Tongue (tissue), 2 donors: ENCODE data around the gene EDEM1. TPM values are rescaled to one million over a fixed set of nuclear protein-coding genes. Genes with fewer than 3 reads are reported as not detected.
"Not testable (repeated sequence)": the region's sequence is repeated elsewhere in the genome, so short reads cannot be mapped to it uniquely, and the experiment has no call there.

Experiments
- DNase-seq: peaks from one replicate; pipeline ENCODE4 v3.0.0-alpha.2; 2015
- total RNA-seq: library from RNA; depleted of rRNA; stranded (reverse); fragments of >200 nt; gene quantifications from one replicate; pipeline ENCODE4 v1.2.3, GENCODE V29; 2014

Gene EDEM1
- total RNA-seq, 1 donor from 2014 or later = 10.3 TPM

DNA sequence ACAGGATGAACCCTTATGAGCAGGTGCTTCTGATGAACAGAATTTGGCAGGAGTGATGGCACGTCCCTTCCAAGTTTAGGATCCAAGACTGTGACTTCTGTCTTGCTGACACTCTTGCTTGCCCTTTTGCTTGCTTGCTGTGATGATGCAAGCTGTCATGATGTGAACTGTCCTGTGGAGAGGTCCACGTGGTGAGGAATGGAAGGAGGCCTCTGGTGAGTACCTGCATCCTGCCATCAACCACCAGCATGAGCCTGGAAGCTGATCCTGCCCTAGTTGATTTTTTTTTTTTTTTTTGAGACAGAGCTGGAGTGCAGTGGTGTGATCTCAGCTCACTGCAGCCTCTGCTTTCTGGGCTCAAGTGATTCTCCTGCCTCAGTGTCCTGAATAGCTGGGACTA, 45.5 kb downstream of the EDEM1 start:
- DNase-seq = no peak

DNA sequence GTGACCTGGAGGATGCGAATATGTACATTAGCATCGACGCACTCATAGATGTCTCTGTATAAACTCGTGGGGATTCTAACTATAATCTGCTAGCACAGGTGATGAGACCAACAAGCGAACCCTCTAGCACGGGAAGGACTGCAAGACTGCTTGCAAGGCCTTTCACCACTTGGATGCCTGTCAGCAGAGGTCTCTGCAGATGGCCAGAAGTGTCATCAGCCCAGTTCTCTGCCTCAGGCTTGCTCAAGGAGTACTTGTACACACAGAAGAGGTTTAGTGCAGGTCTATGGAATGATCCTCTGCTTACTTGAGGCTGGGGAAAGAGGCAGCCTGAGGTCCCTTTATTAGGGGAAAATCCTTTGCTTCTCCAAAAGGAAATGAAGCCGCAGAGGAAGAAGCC, 48.1 kb downstream of the EDEM1 start:
- no peak for DNase-seq

DNA sequence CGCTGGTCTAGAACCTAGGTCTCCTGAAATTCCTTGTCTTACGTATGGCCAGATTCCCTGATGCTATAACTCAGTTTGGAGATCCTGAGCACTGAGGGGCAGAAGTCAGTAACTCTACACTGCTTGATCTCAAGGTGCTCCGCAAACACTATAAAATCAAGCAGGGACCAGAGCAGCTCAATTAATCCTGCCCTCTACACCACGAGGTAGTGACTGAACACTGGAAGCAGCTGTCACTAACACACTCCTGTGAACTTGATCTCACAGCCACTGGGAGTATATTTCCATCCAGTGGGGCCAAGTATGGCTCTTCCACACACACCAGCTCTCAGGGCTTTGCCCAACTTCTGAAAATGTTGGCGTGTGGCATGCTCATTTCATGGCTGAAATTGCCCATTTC, 51.0 kb downstream of the EDEM1 start:
- DNase-seq = no peak

DNA sequence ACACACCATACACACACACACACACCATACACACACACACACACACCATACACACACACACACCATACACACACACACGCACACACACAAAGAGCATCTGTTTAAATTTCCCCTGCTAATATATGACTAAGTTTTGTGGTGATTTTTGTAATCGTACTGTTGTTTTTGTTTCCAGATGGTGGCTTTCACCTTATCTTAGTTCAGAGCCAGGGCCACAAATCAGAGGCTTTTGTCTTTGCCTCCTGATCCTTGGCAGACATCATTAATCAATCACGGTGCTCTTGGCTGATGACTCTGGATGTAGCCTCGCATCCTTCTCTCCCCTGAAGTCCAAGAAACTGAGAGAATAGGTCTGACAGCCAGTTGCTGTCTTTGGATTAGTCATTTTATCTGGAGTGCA, 52.1 kb downstream of the EDEM1 start:
- DNase-seq = no peak

DNA sequence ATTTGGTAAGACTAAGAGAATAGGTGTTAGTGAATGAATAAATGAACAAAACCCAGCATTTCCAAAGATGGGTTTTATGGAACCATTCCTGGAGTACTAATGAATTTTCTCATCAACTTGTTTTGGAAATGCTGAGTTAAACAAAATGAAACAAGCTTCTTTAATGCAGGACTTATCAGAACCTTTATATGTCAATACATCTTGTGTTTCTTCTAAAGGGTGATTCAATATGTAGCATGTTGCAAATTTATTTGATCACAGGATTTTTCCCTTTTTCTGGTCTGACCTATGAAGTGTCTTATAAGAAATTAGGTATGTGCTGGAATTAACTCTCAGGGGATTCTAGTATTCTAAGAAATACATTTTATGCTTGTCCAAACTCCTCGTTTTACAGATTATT, 53.2 kb downstream of the EDEM1 start:
- no peak for DNase-seq

DNA sequence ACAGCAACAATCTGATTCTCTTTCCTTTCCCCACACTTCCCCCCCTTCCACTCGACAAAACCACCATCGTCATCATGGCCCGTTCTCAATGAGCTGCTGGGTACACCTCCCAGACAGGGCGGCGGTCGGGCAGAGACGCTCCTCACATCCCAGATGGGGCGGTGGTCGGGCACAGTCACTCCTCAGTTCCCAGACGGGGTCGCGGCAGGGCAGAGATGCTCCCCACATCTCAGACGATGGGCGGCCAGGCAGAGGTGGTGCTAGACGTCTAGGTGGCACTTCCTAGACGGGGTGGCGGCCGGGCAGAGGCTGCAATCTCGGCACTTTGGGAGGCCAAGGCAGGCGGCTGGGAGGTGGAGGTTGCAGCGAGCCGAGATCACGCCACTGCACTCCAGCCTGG, 55.3 kb downstream of the EDEM1 start:
- DNase-seq = not testable (repeated sequence)

DNA sequence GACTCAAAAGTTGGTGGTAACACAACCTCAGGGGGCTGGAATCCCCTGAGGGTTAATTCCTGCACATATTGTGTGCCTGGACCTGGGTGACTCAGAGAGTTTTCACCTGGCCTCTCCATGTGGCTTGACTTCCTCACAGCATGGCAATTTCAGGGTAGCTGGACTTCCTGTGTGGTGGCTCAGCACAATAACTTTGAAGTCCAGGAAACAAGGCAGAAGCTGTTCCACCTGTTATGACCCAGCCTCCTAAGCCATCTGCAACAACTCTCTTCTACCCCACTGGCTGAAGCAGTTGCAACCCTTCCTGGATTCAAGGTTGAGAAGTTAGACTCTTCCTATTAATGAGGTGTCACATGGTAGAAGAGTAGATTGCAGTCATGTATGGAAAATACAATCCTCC, 58.4 kb downstream of the EDEM1 start:
- no peak for DNase-seq

DNA sequence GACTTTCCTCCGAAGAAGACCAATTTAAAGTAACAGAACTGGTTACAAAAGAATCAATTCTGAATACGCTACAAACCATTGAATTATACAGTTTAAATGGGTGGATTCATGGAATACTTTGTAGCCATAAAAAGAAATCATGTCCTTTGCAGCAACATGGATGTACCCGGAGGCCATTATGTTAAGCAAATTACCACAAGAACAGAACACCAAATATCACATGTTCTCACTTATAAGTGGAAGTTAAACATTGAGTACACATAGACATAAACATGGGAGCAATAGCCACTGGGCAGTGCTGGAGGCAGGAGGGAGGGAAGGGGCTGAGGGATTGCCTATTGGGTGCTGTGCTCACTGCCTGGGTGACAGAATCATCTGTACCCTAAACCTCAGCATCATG, 61.3 kb downstream of the EDEM1 start:
- DNase-seq = no peak

DNA sequence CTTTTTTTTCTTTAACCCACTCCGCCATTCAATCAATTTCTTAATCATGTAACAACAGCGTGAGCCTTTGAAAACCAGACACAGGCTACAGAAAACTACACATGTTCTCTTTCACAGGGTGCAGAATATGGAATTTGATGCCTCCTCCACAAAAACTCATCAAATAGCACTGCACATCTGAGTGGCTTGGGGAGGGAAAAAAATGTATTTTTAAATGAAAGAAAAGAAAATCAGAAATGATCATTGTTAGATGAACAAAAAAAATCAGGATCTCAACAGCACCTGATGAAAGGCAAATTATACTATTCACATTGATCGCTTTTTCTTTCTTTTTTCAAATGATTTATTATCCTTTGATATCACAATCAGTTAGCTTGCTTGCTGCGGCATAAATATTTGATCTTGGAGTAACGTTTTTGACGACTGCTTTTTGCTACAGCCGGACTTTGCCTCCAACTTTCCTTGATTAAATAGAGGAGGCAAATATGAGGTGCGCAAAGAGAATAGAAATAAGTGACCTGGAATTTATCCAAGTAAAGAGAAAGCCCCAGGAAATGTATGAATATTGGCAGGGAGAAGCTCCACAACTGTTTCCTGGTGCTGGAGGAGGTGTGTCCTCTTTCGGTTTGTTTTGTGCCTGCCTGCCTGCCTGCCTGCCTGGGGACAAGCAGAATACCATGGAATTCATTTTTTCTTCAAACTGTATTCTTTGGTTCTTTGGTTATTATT, 63.1 kb downstream of the EDEM1 start:
- peak; percentile 18 for DNase-seq

DNA sequence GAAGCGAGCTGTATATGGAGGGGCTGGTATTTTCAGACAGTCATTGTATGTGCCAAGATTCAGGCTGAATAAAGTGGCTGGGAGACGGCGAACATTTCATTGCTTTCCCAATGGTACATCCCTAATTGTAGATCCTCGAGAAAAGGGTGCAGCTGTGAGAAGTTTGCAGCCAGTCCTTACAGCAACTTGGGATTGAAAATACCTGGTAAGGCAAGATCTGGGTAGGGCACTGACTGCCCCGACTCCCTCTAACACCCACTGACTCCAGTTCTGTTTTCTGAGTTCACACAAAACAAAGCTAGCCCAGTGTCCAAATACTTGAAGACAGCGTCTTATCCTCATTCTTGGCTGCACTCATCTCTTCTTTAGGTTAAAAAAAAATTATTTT, 63.7 kb downstream of the EDEM1 start:
- no peak for DNase-seq

DNA sequence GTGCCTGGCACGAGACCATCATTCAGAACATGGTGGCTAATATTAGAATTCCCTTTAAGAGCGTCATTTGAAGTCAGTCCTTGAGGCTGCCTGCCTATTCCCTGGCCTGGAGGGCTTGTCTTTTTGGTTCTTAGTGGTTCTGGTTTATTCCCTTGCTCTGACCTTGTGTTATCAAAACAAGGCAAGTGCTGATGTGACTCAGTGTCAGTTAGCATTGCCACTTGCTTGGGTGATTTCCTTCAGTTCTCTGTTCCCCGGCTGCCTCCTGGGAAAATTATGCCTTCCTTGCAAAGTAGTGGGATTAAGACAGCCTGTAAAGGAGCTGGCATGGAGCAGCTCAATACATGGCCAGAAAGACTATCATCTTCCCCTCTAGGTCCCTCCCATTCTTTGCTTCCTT, 64.6 kb downstream of the EDEM1 start:
- no peak for DNase-seq

DNA sequence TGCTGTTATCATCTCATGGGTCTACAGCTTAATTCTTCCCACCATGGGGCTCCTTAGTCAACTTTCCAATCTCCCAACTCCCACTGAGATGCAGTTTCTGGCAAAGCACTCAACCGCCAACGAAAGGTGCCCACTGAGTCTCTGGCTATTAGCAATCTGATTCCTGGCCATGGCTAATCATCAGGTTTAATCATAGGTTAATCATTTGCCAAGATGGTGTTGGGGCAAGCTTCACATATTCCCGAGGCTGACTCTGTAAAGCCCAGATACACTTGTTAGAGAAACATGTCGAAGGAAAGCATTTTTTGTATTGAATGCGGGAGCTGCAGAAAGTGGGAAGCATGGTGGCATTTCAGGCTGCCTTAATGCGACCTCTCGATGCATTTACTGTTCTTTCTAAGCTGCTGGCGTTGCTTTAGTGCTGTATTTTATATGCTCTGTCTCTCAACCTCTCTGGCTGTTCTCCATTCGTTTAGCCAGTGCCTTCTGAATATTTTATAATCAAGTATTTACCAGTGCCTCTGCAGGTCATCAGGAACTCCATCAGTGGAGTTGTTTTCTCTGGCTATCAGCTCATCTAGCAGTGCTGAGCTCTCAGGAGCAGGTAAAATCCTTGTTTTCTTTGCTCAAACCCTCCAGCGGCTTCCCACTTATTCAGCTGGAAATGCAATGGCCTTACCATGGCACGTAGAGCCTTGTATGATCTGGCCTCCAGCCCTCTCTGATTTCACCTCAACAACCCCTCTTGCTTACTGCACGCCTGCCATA, 67.0 kb downstream of the EDEM1 start:
- no peak for DNase-seq

DNA sequence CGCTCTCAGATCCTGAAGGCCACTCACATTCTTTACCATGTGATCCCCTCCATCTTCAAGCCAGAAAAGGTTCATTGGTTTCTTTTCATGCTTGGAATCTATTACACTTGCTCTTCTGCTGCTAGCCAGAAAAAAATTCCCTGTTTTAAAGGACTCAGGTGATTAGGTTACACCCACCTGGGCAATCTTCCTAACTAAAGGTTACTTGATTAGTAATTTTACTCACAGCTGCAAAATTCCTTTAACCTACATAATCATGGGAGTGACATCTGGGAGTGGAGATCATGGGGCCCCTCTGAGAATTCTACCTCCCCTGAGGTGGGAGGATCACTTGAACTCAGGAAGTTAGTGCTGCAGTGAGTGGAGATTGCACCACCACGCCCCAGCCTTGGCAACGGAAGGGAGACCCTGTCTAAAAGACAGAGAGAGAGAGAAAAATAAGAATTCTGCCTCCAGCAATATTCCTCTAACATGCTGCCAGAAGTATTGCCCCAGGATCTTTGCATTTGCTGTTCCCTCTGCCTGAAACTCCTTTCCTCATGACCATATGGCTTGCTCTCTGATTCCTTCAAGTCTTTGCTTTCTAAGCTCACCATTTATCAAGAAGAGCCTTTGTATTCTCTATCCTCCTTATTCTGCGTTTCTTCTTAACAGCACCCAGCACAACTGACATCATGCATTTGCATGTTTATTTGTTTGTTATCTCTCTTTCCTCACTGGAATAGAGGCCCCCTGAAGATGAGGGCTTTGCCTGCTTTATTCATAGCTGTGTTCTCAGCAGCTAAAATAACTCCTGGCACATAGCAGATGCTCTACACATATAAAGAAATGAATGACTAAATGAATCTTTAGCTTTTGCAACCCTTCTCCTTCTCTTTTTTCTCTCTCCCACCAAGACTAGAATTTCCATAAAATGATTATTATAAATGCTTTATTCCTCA, 68.2 kb downstream of the EDEM1 start:
- DNase-seq = no peak

DNA sequence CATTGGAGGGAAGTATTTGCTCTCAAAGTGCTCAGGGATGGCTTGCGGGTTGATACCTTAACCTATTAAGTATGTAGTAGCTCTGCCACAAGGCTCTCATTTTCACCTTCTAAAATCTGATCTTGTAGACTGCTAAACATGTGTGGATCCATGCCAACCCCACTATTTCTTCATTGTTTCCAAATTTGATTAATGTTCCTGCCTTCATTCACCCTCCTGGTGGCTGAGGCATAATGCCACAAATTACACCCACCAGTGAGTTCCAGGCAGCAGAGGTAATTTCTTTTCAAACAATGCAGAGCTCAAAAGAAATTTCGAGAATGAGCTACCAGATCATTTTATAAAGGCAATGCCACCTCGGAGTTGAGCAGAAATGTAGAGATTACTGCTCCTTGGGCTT, 71.0 kb downstream of the EDEM1 start:
- no peak for DNase-seq

DNA sequence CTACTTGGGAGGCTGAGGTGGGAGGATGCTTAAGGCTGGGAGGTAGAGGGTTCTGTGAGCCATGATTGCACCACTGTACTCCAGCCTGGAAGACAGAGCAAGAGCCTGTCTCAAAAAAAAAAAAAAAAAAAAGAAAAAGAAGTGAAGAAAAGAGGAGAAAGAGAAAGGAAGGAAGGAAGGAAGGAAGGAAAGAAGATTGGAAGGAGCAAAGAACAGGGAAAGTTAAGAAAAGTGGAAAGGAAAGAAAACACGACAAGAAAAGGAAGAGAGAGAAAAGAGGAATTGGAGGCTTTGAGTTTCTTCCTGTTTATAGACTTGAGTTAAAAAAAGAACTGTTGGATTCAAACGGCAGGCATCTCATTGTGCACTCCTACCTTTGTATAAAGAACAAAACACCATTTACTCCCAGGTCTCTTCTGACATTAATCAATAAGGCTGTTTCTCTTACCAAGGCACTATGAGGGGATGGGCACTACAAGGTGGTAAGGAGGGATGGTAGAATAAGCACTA, 73.5 kb downstream of the EDEM1 start:
- no peak for DNase-seq

DNA sequence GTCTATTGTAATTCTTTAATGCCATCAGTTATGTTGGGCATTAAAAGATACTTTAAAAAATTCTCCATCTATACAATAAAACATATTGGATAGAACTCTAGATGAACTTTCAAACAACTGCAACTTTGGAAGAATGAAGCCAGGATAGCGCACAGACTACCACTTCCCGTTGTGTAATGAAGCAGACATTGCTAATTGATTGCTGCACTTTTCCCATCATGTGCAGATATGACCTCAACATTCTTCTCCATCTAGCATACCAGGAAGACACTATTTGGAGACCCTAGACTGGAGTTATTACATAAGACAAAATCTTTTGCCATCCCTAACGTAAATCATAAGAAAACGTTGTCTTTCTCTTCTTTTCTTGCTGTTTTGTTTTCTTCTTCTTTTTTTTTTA, 75.0 kb downstream of the EDEM1 start:
- no peak for DNase-seq

DNA sequence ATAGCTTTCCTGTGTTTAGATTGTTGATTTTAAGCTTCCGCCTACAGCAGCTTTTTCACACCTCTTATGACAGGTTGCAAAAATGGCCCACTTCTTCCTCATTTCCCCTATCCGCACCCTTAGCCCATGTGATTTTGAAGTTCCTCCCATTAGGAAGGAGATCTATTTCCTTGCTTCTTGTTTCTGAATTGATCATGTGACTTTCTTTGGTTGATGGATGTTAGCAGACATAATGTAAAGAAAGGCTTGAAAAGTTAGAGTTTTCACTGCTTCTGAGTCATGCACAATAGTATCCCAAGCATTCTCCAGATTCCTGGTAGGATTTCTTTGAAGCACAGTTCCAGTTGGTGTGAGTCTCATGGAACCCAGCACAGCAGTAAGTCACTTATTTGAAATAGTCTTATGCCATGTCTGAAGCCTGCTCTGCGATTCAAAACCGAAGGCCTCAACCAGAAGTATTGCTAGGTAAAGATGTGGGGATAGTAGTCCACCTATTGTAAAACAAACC, 76.6 kb downstream of the EDEM1 start:
- DNase-seq = no peak

DNA sequence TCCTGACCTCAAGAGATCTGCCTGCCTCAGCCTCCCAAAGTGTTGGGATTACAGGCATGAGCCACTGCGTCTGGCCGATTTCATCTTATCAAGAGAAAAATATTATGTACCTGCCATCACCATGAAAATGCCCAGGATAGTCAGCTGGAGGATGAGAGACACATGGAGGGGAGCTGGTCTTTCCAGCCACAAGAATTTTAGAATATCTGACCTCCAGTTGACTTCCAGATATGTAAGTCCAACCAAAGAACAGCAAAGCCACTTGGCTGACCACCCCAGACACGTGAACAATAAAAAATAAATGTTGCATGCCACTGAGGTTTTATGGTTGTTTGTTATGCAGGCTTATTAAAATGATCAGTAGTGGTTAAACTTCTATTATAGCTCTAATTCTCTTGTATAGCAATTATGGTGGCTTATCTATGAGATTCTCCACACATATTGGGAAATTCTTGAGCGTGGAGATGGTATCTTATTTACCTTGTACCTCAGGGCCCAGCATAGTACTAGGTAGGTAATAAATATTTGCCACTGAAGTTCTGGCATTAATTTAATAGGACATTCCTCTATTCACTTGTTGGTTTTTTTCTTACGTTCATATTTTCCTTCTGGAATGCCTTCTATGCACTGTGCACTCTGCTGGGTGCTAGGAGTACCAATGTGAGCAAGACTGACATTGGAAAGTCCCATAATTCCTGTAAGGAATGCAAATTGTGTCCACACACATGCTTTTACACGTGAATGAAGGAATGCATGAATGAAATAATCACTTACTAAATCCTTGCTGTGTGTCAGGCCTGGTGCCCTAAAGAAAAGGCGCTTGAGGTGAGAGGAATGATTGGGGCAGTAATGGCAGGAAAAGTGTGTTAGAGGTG, 77.6 kb downstream of the EDEM1 start:
- DNase-seq = no peak

DNA sequence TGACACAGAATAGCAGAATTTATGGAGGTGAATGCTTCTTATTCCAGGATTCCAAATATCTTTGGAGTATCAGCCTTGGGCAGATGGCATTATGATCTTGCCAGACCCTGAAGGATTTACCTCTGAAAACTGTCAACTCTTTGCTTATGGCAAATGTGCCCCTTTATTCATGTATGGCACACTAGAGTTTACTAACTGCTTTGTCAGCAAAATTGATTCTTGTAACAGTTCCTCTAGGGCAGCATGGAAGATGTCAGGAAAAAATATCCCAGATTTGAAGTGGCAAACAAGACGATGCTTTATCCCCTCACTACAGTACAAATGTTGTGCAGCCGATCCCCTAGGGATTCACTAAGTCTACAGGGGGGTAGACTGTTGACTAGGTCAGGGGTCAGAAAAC, 79.7 kb downstream of the EDEM1 start:
- no peak for DNase-seq

DNA sequence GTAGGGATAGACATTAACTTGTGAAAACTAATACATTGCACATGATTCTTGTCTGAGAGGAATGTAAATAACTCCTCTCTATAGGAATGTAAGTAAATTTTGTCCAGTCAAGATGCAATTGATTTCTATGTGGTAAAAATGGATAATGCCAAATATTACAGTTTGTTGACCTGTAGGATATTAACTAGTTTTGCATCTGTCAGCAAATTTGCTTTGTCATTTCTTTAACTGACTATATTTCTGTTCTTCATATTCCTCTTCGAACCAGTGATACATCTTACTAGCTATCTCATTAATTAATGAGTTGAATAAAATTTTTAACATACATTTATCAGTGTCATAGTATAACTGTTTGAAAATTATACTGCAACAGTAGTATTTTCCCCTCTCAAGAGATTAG, 80.4 kb downstream of the EDEM1 start:
- DNase-seq = no peak
